SK-N-SH (cell line): ENCODE measurements around the gene SEZ6L. TPM values are rescaled to one million over a fixed set of nuclear protein-coding genes. Genes with fewer than 3 reads are reported as not detected.

ENCODE experiments used
- CTCF ChIA-PET: fragments of 300-600, 350-600 bp; formaldehyde crosslinking; extraction: SDS; loops from one replicate; lab custom pipeline; 2021; lab: Yijun Ruan, JAX
- POLR2A ChIA-PET: fragments of 350-600 bp; sonication (Branson Sonifier 250); formaldehyde crosslinking; extraction: SDS; loops from one replicate; lab custom pipeline; 2020; ENCODE audit warnings: antibody characterized with exemption, inconsistent platforms; lab: Yijun Ruan, JAX
- DNase-seq: peaks from one replicate; pipeline ENCODE4 v3.0.0; 2012
- H2AFZ ChIP-seq: fragments of 200-600 bp; sonication (generic); 2 replicates; pipeline ENCODE4 v1.8.1; 2016; ENCODE audit warnings: antibody characterized with exemption, mild to moderate bottlenecking, low read depth
- H3F3A ChIP-seq: fragments of 200-600 bp; sonication (generic); replicated peaks from 2 replicates; pipeline ENCODE3; 2016; ENCODE audit warnings: antibody characterized with exemption, mild to moderate bottlenecking; ENCODE audit not compliant: insufficient read depth
- H3K27ac ChIP-seq, 2 experiments: fragments of 200-500 bp in 1 of 2; fragments of 200-600 bp in 1 of 2; sonication (Bioruptor generic) in 1 of 2; sonication (generic), shearing (Covaris generic) in 1 of 2; 2 replicates each; pipeline versions ENCODE4 v1.5.1 to v1.6.1; 2014 to 2016; ENCODE audit warnings: low read depth in 2 of 2, inconsistent platforms in 1 of 2, low read length in 1 of 2, mild to moderate bottlenecking in 1 of 2, mixed read lengths in 1 of 2
- H3K27me3 ChIP-seq: fragments of 200-600 bp; sonication (generic), shearing (Covaris generic); 2 replicates; pipeline ENCODE4 v1.6.1; 2016; ENCODE audit warnings: mixed run types; ENCODE audit not compliant: insufficient read depth
- H3K36me3 ChIP-seq, 2 experiments: fragments of 200-500 bp in 1 of 2; fragments of 200-600 bp in 1 of 2; sonication (Bioruptor generic) in 1 of 2; sonication (generic) in 1 of 2; replicated peaks in 1 of 2; 2 replicates each; pipeline versions ENCODE3 to v1.5.1; 2014 to 2016; ENCODE audit warnings: low read length in 1 of 2, mild to moderate bottlenecking in 1 of 2; ENCODE audit not compliant: insufficient read depth in 2 of 2, control insufficient read depth in 1 of 2
- H3K4me1 ChIP-seq, 2 experiments: fragments of 200-500 bp in 1 of 2; fragments of 200-600 bp in 1 of 2; sonication (Bioruptor generic) in 1 of 2; sonication (generic), shearing (Covaris generic) in 1 of 2; 2 replicates each; pipeline versions ENCODE4 v1.5.1 to v1.6.1; 2014 to 2016; ENCODE audit warnings: low read depth in 1 of 2, low read length in 1 of 2, mixed run types in 1 of 2; ENCODE audit not compliant: insufficient read depth in 2 of 2, control insufficient read depth in 1 of 2
- H3K4me2 ChIP-seq: fragments of 200-600 bp; sonication (generic), shearing (Covaris generic); 2 replicates; pipeline ENCODE4 v1.6.1; 2017; ENCODE audit warnings: mixed run types
- H3K4me3 ChIP-seq, 2 experiments: fragments of 200-500 bp in 1 of 2; fragments of 200-600 bp in 1 of 2; sonication (Bioruptor generic) in 1 of 2; sonication (generic), shearing (Covaris generic) in 1 of 2; 2 replicates each; pipeline versions ENCODE4 v1.5.1 to v1.8.1; 2014 to 2016; ENCODE audit warnings: low read depth in 2 of 2, inconsistent platforms in 1 of 2, low read length in 1 of 2, mild to moderate bottlenecking in 1 of 2, mixed read lengths in 1 of 2, moderate library complexity in 1 of 2
- H3K79me2 ChIP-seq: fragments of 200-600 bp; sonication (generic); 2 replicates; pipeline ENCODE4 v1.8.1; 2017; ENCODE audit warnings: mild to moderate bottlenecking; ENCODE audit not compliant: insufficient read depth
- H3K9ac ChIP-seq: fragments of 200-600 bp; sonication (generic); 2 replicates; pipeline ENCODE4 v1.6.1; 2017; ENCODE audit warnings: mixed run types
- H3K9me2 ChIP-seq: fragments of 200-600 bp; sonication (generic); 2 replicates; pipeline ENCODE4 v1.6.1; 2017; ENCODE audit warnings: mixed run types
- H3K9me3 ChIP-seq: fragments of 200-600 bp; sonication (generic); 2 replicates; pipeline ENCODE4 v1.6.1; 2017; ENCODE audit warnings: mixed run types, mild to moderate bottlenecking, moderate library complexity
- H4K20me1 ChIP-seq: fragments of 200-600 bp; sonication (generic); 2 replicates; pipeline ENCODE4 v1.6.1; 2017; ENCODE audit warnings: mild to moderate bottlenecking, mixed run types; ENCODE audit not compliant: insufficient read depth
- CHD2 ChIP-seq: fragments of 150-350 bp; IDR thresholded peaks from 2 replicates; pipeline ENCODE4 v1.6.1; 2018; ENCODE audit warnings: low read length; ENCODE audit not compliant: partially characterized antibody
- JUND ChIP-seq: IDR thresholded peaks from 2 replicates; pipeline ENCODE4 v1.4.0; 2012
- YY1 ChIP-seq: IDR thresholded peaks from 2 replicates; pipeline ENCODE4 v1.4.0; 2012; ENCODE audit warnings: low read depth, mild to moderate bottlenecking
- WGBS: methylation state at CpG from one replicate; pipeline ENCODE4 v1.1.6; 2017; ENCODE audit warnings: low lambda C conversion rate; 5-methylcytosine and 5-hydroxymethylcytosine counted together
- polyA plus RNA-seq, 3 experiments: library from polyadenylated mRNA; depleted of rRNA; stranded (reverse); fragments of >200 nt; gene quantifications; 2 replicates each; pipeline ENCODE4 v1.2.3, GENCODE V29; 2012
- TF ChIP-seq, protein P1 (sequence below): IDR thresholded peaks from 2 replicates; pipeline ENCODE4 v1.4.0; 2012; ENCODE audit warnings: low read depth, borderline replicate concordance
- TF ChIP-seq, protein P2 (sequence below): fragments of 200-600 bp; sonication (generic); IDR thresholded peaks from 2 replicates; pipeline ENCODE4 v1.6.1; 2017; ENCODE audit warnings: antibody characterized with exemption, mild to moderate bottlenecking, moderate library complexity
- TF ChIP-seq, protein P3 (sequence below): IDR thresholded peaks from 2 replicates; pipeline ENCODE4 v1.6.1; 2012; ENCODE audit warnings: mild to moderate bottlenecking, low read depth, low read length, moderate library complexity

The SEZ6L gene
- polyA plus RNA-seq, 1 of the 3 experiments (the other 2 are of a cell fraction), result 0.10 TPM

DNA sequence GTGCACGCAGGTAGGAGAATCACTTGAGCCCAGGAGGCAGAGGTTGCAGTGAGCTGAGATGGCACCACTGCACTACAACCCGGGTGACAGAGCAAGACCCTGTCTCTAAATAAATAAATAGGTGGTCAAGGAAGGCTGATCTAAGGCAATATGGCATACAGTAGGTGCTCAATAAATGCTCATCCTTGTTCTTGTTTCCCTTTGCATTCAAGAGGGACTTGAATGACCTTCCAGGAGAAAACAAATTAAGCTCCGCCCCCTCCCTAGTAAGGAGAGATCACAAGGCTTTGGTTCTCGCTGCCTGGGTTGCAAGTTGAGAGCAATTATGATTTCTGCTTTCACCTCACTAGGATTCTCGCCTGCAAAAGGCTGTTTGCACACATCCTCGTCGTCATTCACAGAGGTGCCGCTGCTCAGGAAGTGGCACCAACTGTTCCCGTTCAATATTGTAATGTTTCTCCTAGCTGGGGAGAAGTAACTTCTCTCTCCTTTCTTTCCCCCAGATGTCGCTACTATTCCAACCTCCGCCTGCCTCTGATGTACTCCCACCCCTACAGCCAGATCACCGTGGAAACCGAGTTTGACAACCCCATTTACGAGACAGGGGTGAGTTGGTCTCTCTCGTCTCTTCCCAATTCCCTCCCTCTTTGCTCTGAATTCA is 208.0 kb downstream of the SEZ6L start:
- H3K27me3 ChIP-seq, result no peaks in the 10 kb centered on the region; the same call in 1 of the 2 replicates
- no peaks in the 10 kb centered on the region for H3K9me3 ChIP-seq
- TF ChIP-seq JUND (no peak), YY1 (no peak), CHD2 (no peak)
- TF ChIP-seq, protein P1, sequence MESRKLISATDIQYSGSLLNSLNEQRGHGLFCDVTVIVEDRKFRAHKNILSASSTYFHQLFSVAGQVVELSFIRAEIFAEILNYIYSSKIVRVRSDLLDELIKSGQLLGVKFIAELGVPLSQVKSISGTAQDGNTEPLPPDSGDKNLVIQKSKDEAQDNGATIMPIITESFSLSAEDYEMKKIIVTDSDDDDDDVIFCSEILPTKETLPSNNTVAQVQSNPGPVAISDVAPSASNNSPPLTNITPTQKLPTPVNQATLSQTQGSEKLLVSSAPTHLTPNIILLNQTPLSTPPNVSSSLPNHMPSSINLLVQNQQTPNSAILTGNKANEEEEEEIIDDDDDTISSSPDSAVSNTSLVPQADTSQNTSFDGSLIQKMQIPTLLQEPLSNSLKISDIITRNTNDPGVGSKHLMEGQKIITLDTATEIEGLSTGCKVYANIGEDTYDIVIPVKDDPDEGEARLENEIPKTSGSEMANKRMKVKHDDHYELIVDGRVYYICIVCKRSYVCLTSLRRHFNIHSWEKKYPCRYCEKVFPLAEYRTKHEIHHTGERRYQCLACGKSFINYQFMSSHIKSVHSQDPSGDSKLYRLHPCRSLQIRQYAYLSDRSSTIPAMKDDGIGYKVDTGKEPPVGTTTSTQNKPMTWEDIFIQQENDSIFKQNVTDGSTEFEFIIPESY, result no peak
- TF ChIP-seq, protein P2, sequence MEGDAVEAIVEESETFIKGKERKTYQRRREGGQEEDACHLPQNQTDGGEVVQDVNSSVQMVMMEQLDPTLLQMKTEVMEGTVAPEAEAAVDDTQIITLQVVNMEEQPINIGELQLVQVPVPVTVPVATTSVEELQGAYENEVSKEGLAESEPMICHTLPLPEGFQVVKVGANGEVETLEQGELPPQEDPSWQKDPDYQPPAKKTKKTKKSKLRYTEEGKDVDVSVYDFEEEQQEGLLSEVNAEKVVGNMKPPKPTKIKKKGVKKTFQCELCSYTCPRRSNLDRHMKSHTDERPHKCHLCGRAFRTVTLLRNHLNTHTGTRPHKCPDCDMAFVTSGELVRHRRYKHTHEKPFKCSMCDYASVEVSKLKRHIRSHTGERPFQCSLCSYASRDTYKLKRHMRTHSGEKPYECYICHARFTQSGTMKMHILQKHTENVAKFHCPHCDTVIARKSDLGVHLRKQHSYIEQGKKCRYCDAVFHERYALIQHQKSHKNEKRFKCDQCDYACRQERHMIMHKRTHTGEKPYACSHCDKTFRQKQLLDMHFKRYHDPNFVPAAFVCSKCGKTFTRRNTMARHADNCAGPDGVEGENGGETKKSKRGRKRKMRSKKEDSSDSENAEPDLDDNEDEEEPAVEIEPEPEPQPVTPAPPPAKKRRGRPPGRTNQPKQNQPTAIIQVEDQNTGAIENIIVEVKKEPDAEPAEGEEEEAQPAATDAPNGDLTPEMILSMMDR, result no peak
- TF ChIP-seq, protein P3, sequence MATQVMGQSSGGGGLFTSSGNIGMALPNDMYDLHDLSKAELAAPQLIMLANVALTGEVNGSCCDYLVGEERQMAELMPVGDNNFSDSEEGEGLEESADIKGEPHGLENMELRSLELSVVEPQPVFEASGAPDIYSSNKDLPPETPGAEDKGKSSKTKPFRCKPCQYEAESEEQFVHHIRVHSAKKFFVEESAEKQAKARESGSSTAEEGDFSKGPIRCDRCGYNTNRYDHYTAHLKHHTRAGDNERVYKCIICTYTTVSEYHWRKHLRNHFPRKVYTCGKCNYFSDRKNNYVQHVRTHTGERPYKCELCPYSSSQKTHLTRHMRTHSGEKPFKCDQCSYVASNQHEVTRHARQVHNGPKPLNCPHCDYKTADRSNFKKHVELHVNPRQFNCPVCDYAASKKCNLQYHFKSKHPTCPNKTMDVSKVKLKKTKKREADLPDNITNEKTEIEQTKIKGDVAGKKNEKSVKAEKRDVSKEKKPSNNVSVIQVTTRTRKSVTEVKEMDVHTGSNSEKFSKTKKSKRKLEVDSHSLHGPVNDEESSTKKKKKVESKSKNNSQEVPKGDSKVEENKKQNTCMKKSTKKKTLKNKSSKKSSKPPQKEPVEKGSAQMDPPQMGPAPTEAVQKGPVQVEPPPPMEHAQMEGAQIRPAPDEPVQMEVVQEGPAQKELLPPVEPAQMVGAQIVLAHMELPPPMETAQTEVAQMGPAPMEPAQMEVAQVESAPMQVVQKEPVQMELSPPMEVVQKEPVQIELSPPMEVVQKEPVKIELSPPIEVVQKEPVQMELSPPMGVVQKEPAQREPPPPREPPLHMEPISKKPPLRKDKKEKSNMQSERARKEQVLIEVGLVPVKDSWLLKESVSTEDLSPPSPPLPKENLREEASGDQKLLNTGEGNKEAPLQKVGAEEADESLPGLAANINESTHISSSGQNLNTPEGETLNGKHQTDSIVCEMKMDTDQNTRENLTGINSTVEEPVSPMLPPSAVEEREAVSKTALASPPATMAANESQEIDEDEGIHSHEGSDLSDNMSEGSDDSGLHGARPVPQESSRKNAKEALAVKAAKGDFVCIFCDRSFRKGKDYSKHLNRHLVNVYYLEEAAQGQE, result no peak
- no peak overlapping the region for H3K27ac ChIP-seq
- no peak overlapping the region for H3K4me3 ChIP-seq
- 55% methylated on average over 15 of the region's 15 CpGs for WGBS
- no peak overlapping the region for H3K9ac ChIP-seq
- H3K9me2 ChIP-seq, result no peaks in the 10 kb centered on the region
- no peaks in the 10 kb centered on the region for H3K36me3 ChIP-seq
- H4K20me1 ChIP-seq, result no peaks in the 10 kb centered on the region
- no peak overlapping the region for H3K4me2 ChIP-seq
- no peaks in the 10 kb centered on the region for H3F3A ChIP-seq
- POLR2A ChIA-PET, result no interaction called here
- no peak for DNase-seq
- H3K79me2 ChIP-seq, result no peaks in the 10 kb centered on the region
- CTCF ChIA-PET, result interaction anchor here (0.8 to 4.3 kb wide), 3 partner anchors 9 to 84 kb away, joined by 3 to 27 read pairs (median 3); no protein-coding TSS in a partner anchor
- no peaks in the 10 kb centered on the region for H3K4me1 ChIP-seq
- no peak overlapping the region for H2AFZ ChIP-seq
